Keratinocyte (primary cell): ENCODE data around the gene EGFR. TPM values are rescaled to one million over a fixed set of nuclear protein-coding genes. Genes with fewer than 3 reads are reported as not detected.

Experiments used
- DNase-seq: peaks from one replicate; pipeline ENCODE4 v3.0.0-alpha.2; 2011; ENCODE audit warnings: low read depth, missing footprints, low spot score
- FAIRE-seq: peaks from 2 replicates; lab custom pipeline; 2011; peaks lifted over from hg19 to GRCh38; lab: Jason Lieb, UNC
- H2AFZ ChIP-seq: 2 replicates; pipeline ENCODE4 v1.6.0; 2012; ENCODE audit warnings: low read length, control low read depth, inconsistent platforms; ENCODE audit not compliant: control insufficient read depth
- H3K27ac ChIP-seq: 2 replicates; pipeline ENCODE4 v1.5.1; 2011; ENCODE audit warnings: low read length; ENCODE audit not compliant: control insufficient read depth, insufficient read depth
- H3K27me3 ChIP-seq: 3 replicates; pipeline ENCODE4 v1.6.0; 2011; ENCODE audit warnings: low read length; ENCODE audit not compliant: control insufficient read depth, insufficient read depth; ENCODE audit errors: extremely low read depth
- H3K36me3 ChIP-seq, 2 experiments: 2 replicates in 1 of 2; 3 replicates in 1 of 2; pipeline ENCODE4 v1.5.1; 2011; ENCODE audit warnings: low read length in 2 of 2, mild to moderate bottlenecking in 1 of 2; ENCODE audit not compliant: control insufficient read depth in 2 of 2, insufficient read depth in 2 of 2; ENCODE audit errors: extremely low read depth in 1 of 2
- H3K4me1 ChIP-seq: 3 replicates; pipeline ENCODE4 v1.5.1; 2011; ENCODE audit warnings: low read length; ENCODE audit not compliant: control insufficient read depth, insufficient read depth; ENCODE audit errors: extremely low read depth
- H3K4me2 ChIP-seq: 3 replicates; pipeline ENCODE4 v1.6.0; 2011; ENCODE audit warnings: low read depth, low read length; ENCODE audit not compliant: control insufficient read depth, insufficient read depth; ENCODE audit errors: extremely low read depth
- H3K4me3 ChIP-seq, 3 experiments: fragments of 200-600 bp in 1 of 3; sonication (generic) in 1 of 3; 2 replicates in 2 of 3; 3 replicates in 1 of 3; pipeline ENCODE4 v1.5.1; 2011 to 2016; ENCODE audit warnings: low read length in 3 of 3, mild to moderate bottlenecking in 3 of 3, control low read depth in 2 of 3, inconsistent platforms in 1 of 3, low read depth in 1 of 3, mixed read lengths in 1 of 3, mixed run types in 1 of 3, moderate library complexity in 1 of 3; ENCODE audit not compliant: control insufficient read depth in 2 of 3, insufficient read depth in 2 of 3; ENCODE audit errors: extremely low read depth in 1 of 3
- H3K79me2 ChIP-seq: 2 replicates; pipeline ENCODE4 v1.6.0; 2012; ENCODE audit warnings: low read length; ENCODE audit not compliant: control insufficient read depth, insufficient read depth
- H3K9ac ChIP-seq: 3 replicates; pipeline ENCODE4 v1.6.0; 2011; ENCODE audit warnings: low read length; ENCODE audit not compliant: control insufficient read depth, insufficient read depth; ENCODE audit errors: extremely low read depth
- H3K9me1 ChIP-seq: 3 replicates; pipeline ENCODE4 v1.6.0; 2011; ENCODE audit warnings: low read length; ENCODE audit not compliant: control insufficient read depth, insufficient read depth; ENCODE audit errors: extremely low read depth
- H3K9me3 ChIP-seq: 2 replicates; pipeline ENCODE4 v1.5.1; 2012; ENCODE audit warnings: low read depth, low read length; ENCODE audit not compliant: control insufficient read depth
- H4K20me1 ChIP-seq: 3 replicates; pipeline ENCODE4 v1.6.0; 2011; ENCODE audit warnings: low read length; ENCODE audit not compliant: control insufficient read depth, insufficient read depth; ENCODE audit errors: extremely low read depth
- EZH2 ChIP-seq: IDR thresholded peaks from one replicate; pipeline ENCODE4 v1.6.1; 2012; ENCODE audit warnings: inconsistent platforms, mild to moderate bottlenecking, low read length, moderate library complexity
- dilution Hi-C: fragments of 300-500 bp; cut with MboI; formaldehyde crosslinking; loops from one replicate; pipeline ENCODE4 v1.7.0; 2020; ENCODE audit warnings: low sequenced_read_pairs; ENCODE audit not compliant: extremely low pct_ligation_motif_present
- polyA plus RNA-seq, 5 experiments: library from polyadenylated mRNA; depleted of rRNA in 3 of 5; stranded (reverse) in 3 of 5; stranded (forward) in 1 of 5; unstranded in 1 of 5; fragments of >200 nt; gene quantifications; 1 replicate in 1 of 5; 2 replicates in 3 of 5; 3 replicates in 1 of 5; pipeline versions ENCODE4 v1.2.1 to v1.2.3, GENCODE V29; 2011 to 2012; ENCODE audit warnings: missing spikeins in 2 of 5, low read depth in 1 of 5, low replicate concordance in 1 of 5
- TF ChIP-seq, protein P1 (sequence below), 3 experiments: IDR thresholded peaks in 1 of 3; conservative IDR thresholded peaks in 1 of 3; optimal IDR thresholded peaks in 1 of 3; 2 replicates in 2 of 3; 3 replicates in 1 of 3; pipeline versions ENCODE3 to v1.5.1; 2011; ENCODE audit warnings: low read length in 3 of 3, mild to moderate bottlenecking in 3 of 3, moderate library complexity in 2 of 3, control low read depth in 1 of 3, inconsistent platforms in 1 of 3; ENCODE audit not compliant: insufficient read depth in 2 of 3; ENCODE audit errors: extremely low read depth in 1 of 3

The EGFR gene
- polyA plus RNA-seq, 1 donor (not counting 4 experiments of a cell fraction or from before 2014, with no cell fraction given), result 120 TPM

GRCh38 chr7:55028011-55028410 lies 9.2 kb downstream of the EGFR start:
- H3K4me2 ChIP-seq, result no peak overlapping the region
- H4K20me1 ChIP-seq, result peaks cover 57% of the 10 kb centered on the region
- DNase-seq (no peak), FAIRE-seq (no peak)
- H3K4me1 ChIP-seq, result peaks cover 64% of the 10 kb centered on the region
- no peak overlapping the region for H3K27ac ChIP-seq
- TF ChIP-seq EZH2, result no peak
- TF ChIP-seq, protein P1, sequence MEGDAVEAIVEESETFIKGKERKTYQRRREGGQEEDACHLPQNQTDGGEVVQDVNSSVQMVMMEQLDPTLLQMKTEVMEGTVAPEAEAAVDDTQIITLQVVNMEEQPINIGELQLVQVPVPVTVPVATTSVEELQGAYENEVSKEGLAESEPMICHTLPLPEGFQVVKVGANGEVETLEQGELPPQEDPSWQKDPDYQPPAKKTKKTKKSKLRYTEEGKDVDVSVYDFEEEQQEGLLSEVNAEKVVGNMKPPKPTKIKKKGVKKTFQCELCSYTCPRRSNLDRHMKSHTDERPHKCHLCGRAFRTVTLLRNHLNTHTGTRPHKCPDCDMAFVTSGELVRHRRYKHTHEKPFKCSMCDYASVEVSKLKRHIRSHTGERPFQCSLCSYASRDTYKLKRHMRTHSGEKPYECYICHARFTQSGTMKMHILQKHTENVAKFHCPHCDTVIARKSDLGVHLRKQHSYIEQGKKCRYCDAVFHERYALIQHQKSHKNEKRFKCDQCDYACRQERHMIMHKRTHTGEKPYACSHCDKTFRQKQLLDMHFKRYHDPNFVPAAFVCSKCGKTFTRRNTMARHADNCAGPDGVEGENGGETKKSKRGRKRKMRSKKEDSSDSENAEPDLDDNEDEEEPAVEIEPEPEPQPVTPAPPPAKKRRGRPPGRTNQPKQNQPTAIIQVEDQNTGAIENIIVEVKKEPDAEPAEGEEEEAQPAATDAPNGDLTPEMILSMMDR (optimal IDR thresholded peaks at IDR 0.05 in 1 of 3, IDR thresholded peaks at IDR 0.05 in 1 of 3, conservative IDR thresholded peaks at IDR 0.05 in 1 of 3; ENCODE audit: extremely low read depth in 1 of 3, insufficient read depth in 2 of 3, low read length in 3 of 3), result no peak
- H3K79me2 ChIP-seq, result peaks cover 99% of the 10 kb centered on the region
- peaks cover 5% of the 10 kb centered on the region for H3K9me1 ChIP-seq
- dilution Hi-C loops, result no loop called here
- H3K9me3 ChIP-seq, result no peaks in the 10 kb centered on the region
- no peak overlapping the region for H3K4me3 ChIP-seq
- no peaks in the 10 kb centered on the region for H3K27me3 ChIP-seq
- H2AFZ ChIP-seq, result no peak overlapping the region
- peaks cover 19 to 36% of the 10 kb centered on the region in 2 experiments for H3K36me3 ChIP-seq
- no peak overlapping the region for H3K9ac ChIP-seq

DNA sequence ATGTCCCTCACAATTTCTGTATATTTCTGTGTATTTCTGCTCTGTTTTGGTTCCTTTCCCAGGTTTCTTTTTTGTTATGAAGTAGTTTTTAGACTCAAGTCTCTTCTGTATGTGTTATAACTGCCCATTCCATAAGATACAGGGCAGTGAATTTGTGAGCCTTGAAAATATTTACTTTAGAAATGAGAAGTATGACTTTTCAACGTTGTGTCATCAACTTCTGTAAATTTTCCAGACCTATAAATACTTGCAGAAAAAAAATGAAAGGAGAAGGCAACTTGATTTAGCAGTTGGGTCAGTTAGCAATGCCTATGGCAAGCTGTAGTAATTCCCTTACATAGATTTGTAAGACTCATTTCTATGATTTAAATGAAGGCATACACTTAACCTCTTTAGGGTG lies 11.5 kb downstream of the EGFR start:
- peaks cover 61% of the 10 kb centered on the region for H4K20me1 ChIP-seq
- H3K9me1 ChIP-seq, result peaks cover 9% of the 10 kb centered on the region
- dilution Hi-C loops, result no loop called here
- peaks cover 64% of the 10 kb centered on the region for H3K4me1 ChIP-seq
- peaks cover 20 to 31% of the 10 kb centered on the region in 2 experiments for H3K36me3 ChIP-seq
- no peak overlapping the region for H3K4me3 ChIP-seq
- H2AFZ ChIP-seq, result no peak overlapping the region
- peaks cover 99% of the 10 kb centered on the region for H3K79me2 ChIP-seq
- no peak overlapping the region for H3K9ac ChIP-seq
- DNase-seq (no peak), FAIRE-seq (no peak)
- H3K9me3 ChIP-seq, result no peaks in the 10 kb centered on the region
- H3K27ac ChIP-seq, result peak overlapping the region; percentile 23
- TF ChIP-seq, protein P1 (optimal IDR thresholded peaks at IDR 0.05 in 1 of 3, IDR thresholded peaks at IDR 0.05 in 1 of 3, conservative IDR thresholded peaks at IDR 0.05 in 1 of 3; ENCODE audit: extremely low read depth in 1 of 3, insufficient read depth in 2 of 3, low read length in 3 of 3), result no peak
- TF ChIP-seq EZH2, result no peak
- H3K4me2 ChIP-seq, result no peak overlapping the region
- no peaks in the 10 kb centered on the region for H3K27me3 ChIP-seq
